LNCaP clone FGC (cell line): ENCODE data around the gene ZNF526.

Experiments
- DNase-seq: peaks from one replicate; pipeline ENCODE4 v3.0.0-alpha.2; 2011; ENCODE audit warnings: low read depth
- H3K4me3 ChIP-seq: 2 replicates; pipeline ENCODE4 v1.5.1; 2011; ENCODE audit warnings: mild to moderate bottlenecking, low read depth, low read length, control low read depth
- TF ChIP-seq, protein P1 (sequence below): IDR thresholded peaks from 2 replicates; pipeline ENCODE4 v1.5.1; 2012; ENCODE audit warnings: mild to moderate bottlenecking; ENCODE audit not compliant: control insufficient read depth, insufficient read depth; ENCODE audit errors: extremely low read depth

Gene ZNF526

DNA sequence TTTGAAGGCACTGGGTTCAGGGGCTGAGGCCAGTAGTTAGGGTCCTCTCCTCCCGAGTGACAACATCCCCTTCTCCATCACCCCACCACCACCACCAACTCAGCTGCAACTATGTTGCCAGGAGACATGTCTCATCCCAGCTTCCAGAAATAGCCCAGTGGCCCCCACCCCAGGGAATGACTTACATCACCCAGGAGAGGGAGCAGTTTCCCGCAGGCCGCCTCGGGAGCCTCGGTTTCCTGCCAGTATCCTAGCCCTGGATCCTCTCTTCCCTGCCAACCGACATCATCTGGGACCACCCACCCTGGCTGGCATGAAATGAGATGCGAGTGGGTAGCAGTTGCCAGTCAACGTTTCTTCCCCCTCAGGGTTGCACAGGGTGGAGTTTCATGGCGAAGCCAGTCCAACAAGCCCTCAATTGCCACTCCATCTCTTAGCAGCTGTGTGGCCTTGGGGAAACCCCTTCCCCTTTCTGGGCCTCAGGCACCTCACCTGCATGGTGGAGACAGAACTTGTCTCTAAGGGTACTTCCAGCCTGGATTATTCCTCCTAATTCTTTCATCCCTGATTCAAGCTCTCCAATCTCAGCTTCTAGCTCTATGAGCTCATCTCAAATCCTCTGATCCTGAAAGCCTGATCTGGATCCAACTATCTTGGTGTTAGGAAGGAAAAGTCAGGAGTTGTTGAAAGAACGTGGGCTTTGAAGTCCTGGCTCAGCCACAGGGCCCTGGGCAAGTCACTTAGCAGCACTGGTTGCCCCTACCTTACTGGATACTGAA, 26.2 kb downstream of the ZNF526 start:
- H3K4me3 ChIP-seq, result no peak overlapping the region
- TF ChIP-seq, protein P1, sequence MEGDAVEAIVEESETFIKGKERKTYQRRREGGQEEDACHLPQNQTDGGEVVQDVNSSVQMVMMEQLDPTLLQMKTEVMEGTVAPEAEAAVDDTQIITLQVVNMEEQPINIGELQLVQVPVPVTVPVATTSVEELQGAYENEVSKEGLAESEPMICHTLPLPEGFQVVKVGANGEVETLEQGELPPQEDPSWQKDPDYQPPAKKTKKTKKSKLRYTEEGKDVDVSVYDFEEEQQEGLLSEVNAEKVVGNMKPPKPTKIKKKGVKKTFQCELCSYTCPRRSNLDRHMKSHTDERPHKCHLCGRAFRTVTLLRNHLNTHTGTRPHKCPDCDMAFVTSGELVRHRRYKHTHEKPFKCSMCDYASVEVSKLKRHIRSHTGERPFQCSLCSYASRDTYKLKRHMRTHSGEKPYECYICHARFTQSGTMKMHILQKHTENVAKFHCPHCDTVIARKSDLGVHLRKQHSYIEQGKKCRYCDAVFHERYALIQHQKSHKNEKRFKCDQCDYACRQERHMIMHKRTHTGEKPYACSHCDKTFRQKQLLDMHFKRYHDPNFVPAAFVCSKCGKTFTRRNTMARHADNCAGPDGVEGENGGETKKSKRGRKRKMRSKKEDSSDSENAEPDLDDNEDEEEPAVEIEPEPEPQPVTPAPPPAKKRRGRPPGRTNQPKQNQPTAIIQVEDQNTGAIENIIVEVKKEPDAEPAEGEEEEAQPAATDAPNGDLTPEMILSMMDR, result no peak
- DNase-seq, result no peak

DNA sequence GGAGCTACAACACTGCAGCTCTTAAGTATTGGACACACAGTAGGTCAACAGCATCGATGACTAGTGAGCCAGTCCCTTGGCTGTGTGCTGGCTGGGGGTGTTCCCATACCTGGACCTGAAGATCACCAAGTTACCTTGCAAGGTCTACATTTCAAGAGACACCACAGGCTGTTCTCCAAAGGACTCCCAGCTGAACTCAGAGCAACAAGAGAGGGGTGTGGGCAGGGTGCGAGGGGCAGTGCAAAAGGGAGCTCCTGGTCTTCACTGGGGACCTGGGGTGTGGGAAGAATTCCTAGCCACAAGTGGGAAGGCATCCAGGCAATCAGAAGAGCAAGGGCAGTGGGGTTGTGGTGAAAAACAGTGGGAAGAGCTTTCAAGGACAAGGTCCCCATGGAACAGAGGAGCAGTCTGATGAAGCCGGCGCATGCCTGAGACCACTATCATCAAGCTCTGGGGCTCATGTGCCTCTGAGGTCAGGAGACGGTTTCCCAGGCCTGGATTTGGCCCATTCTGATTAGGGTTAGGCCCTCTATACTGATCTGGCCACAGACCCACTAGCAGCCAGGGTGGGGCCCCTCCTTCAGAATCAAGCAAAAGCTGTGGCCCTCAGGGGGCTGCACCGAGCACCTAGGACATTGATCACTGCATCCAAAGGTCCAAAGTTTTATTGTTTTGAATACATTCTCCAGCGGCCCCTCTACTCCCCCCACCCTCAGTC, 27.0 kb downstream of the ZNF526 start:
- no peak overlapping the region for H3K4me3 ChIP-seq
- TF ChIP-seq, protein P1, result no peak
- no peak for DNase-seq

DNA sequence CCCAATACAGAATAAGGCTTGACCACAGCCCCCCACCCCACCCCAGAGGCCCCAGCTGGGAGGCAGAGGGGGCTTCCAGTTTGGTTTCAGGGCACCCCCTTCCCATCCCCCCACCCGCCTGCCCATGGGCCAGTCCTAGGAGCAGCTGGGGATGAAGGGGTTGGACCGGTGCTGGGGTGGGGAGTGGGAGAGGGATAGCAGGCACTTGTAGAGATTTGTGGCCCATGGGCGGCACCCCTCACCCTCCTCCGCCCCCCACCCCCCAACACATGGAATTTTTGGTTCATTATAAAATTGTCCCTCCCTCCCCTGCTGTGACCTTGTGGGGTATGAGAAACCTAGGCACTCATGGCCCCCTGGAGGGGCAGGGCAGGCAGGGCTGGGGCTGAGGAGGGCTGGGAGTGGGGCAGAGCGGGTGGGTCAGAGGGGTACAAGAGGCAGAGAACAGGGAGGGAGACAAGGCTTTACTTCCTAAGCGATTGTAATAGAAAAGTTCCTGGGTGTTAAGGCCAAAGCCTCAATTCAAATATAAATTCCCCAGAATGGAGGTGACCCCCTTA, 27.6 kb downstream of the ZNF526 start:
- no peak overlapping the region for H3K4me3 ChIP-seq
- TF ChIP-seq, protein P1, result no peak
- DNase-seq, result no peak

DNA sequence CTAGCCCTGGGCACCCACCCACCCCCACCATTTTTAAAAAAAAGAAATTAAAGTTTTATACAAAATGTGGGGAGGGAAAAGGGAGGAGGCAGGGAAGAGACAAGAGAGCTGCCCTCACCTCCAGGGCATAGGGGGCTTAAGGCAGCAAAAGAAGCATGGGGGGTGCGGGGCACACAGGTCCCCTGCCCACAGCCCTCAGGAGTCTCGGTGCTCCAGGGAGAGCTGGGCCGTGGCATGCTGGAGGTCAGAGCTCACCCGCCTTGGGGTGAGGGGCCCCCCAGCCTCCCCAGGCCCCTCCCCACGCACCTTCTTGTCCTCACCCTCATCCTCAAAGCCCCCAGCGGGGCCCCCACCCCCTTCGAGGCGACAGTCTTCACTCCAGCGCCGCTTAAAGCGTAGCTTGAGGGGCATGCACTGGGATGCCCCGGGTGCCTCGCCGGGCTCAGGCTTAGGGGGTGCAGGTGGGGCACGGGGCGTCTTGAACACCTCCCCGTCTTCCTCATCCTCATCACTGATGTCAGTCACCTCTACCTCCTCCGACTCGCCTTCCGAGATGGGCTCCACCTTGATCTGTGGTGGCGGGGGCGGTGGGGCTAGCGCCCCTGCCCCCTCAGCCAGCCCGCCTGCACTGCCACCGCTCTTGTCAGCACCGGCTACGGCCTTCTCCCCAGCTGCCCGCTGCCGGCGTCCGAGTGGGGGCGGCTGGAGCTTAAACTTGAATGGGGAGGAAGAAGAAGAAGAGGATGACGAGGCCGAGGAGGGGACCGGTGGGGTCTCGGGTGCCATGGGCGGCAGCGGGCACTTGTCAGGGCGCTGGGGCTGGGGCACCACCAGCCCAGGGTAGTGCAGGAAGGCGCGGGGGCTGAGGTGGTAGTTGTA, 28.4 kb downstream of the ZNF526 start:
- TF ChIP-seq, protein P1, result no peak
- no peak for DNase-seq
- no peak overlapping the region for H3K4me3 ChIP-seq

DNA sequence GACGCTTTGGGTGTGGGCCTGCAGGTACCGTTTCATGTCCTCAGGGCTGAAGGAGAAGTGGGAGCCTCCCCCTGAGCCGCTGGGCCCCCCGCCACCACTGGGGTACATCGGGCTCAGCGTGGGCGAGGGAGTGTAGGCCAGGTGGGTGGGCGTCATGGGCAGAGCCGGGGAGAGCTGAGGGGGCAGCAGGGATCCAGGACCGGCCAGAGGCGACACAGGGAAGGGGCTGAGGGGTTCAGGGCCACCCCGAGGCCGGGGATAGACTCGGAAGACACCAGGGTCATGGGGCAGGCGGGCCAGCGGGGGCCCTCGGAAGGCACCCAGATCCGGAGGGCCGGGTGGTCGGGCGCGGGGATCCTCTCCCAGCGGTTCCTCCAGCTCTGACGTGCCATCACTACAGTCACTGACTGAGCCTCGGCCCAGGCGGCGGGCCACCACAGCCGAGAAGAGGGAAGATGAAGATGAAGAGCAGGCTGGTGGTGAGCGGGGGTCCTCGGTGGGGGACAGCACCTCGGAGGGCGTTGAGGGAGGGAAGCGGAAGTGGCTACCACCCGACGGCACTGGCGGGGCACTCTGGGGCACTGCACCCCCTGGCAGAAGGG, 29.1 kb downstream of the ZNF526 start:
- no peak for DNase-seq
- no peak overlapping the region for H3K4me3 ChIP-seq
- TF ChIP-seq, protein P1, result no peak

DNA sequence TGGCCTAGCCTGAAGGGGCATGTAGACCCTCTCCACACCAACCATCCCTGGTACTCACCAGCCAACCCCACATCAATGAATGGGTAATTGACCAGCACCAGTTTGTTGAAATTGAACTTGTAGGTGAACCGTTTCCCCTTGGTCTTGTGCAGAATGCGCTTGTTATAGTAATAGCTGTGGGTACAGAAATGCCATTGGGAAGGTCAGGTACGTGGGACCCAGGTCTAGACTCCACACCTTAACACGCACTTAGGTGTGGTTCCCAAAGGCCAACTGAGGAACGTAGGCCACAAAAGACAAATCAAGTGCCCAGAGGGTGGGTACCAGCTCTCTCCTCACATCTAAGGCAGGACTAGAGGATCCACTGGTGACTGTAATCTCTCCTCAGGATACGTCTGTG, 29.7 kb downstream of the ZNF526 start:
- no peak overlapping the region for H3K4me3 ChIP-seq
- no peak for DNase-seq
- TF ChIP-seq, protein P1, result no peak
